Ammon's horn (tissue), 1 donor: ENCODE results near the gene NAPEPLD.
"Not testable (repeated sequence)": the region's sequence is repeated elsewhere in the genome, so short reads cannot be mapped to it uniquely, and the experiment has no call there.

Experiments used
- DNase-seq: peaks from one replicate; pipeline ENCODE4 v3.0.0-alpha.2; 2016; ENCODE audit warnings: low spot score

The NAPEPLD gene

DNA sequence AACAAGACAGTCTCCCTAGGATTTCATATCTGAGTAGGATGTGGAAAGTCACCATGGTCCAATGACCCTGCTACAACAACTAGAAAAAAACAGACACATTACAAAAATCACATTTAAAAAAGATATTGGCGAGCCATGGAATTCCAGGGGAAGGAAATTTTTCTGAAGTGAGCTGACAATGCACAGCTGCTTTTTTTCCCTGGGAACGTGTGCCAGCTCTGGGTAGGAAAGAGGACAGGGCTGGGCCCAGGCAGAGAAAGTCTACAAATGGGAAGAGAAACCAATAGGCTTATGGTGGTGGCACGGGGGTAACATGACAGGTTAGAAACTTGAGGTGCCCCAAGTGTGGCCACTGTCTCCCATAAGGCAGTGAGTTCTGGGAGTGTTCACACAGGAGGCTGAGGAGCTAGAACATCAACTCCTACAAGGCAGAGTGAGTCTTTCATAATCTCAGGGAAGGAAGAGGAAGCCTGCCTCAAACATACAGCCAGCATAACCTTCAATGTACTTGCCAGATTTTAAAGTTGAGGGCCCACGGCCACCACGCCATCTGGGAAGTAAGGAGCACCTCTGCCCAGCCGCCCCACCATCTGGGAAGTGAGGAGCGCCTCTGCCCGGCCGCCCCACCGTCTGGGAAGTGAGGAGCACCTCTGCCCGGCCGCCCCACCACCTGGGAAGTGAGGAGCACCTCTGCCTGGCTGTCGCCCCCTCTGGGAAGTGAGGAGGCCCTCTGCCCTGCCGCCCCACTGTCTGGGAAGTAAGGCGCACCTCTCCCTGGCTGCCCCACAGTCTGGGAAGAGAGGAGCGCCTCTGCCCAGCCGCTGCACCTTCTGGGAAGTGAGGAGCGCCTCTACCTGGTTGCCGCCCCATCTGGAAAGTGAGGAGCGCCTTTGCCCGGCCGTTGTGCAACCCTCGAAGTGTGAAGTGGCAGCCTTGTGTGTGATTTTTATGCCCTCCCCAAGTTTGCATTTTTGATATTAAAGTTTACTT, 80.2 kb downstream of the NAPEPLD start:
- no peak for DNase-seq

DNA sequence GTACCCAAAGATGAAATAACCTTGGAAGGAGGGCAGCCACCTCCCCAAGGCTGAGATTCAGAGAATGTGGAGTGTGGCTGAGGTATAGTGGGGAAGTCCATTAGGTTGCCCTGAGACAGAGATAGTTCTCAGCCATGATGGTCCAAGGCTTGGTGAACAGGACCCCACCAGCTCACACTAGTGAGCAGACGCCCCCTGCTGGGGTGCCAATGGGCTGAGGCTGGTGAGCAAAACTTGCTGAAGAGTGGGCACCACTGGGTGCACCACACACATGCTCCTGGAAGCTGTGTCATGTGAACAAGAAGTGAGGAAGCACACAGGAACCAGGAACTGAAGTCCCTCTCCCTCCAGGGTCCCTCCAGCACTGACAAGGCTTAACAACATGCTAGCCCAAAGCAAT, 83.2 kb downstream of the NAPEPLD start:
- DNase-seq = no peak

DNA sequence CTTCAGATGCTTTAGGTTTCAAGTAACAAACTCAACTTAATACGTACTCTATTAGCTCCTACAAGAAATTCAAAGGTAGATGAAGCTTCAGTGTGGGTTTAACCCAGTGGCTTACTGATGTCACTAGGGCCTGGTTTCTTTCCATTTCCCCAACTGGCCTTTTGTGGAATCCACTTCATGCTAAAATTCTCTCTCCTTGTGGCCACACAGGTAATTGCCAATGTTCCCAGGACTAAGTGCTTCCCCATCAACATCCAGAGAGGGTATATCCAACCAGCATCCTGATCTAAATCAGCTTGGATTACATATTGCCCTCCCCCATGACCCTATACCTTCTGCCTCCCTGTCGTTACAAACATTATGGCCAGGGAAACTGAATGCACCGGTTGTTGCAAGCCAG, 85.0 kb downstream of the NAPEPLD start:
- DNase-seq = no peak

DNA sequence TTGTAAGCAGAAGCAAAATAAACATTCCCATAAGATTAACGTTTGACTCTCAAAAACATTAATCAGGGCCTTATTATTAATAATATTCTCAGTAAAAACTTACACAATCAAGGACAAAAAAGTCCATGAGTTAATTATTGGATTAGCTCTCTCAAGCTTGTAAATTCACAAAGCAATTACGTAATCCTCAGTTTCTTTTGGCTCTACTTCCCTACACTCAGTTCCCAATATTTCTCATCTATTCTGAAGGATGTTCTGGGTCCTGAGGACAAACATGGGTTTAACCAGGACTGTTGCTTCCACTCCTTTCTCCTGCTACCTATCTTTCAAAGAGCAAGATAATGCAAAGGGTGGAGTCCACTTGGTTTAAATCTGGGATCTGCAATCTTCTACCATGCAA, 89.4 kb downstream of the NAPEPLD start:
- DNase-seq = no peak

DNA sequence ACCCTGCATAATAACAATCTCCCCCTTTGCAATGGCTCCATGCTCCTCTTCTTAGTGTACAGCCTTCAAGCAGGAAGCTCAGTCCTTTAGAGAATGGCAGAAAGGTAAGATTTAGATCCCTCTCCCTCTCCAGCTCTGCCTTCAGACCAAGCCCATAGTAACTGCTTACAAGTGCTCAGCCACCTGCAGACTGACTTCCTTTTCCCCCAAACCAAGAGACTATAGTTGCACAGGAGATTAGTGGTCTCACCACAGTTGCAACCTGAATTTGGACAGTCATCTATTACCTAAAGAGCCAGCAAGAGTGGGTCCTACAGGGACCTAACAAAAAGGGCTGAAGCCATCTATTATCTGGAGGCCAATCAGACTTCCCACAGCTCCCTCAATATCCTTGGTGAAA, 90.8 kb downstream of the NAPEPLD start:
- DNase-seq = no peak

DNA sequence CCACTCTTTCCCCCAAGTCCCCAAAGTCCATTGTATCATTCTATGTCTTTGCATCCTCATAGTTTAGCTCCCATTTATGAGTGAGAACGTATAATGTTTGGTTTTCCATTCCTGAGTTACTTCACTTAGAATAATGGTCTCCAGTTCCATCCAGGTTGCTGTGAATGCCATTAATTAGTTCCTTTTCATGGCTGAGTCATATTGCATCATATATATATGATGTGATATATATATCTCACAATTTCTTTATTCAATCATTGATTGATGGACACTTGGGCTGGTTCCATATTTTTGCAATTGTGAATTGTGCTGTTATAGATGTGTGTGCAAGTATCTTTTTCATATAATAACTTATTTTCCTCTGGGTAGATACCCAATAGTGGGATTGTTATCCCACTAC, 92.9 kb downstream of the NAPEPLD start:
- not testable (repeated sequence) for DNase-seq

DNA sequence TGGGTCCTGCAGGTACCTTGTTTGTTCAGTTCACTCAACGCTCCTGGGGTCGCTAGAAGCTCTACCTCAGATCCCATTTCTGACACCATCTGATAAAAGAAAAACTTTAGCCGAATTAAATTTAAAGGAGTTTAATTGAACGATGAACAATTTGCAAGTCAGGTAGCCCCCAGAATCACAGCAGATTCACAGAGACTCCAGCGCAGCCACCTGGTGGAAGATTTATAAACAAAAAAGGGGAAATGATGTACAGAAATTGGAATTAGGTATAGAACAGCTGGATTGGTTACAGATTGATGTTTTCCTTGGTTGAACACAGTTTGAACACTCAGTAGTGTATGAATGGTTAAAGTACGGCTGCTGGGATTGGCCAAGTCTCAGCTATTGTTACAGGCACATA, 97.4 kb downstream of the NAPEPLD start:
- DNase-seq = no peak
